Left ventricle myocardium inferior (tissue), 1 donor: ENCODE results near the gene ANXA8. TPM values are rescaled to one million over a fixed set of nuclear protein-coding genes. Genes with fewer than 3 reads are reported as not detected.

Experiments used
- DNase-seq: peaks from one replicate; pipeline ENCODE4 v3.0.0-alpha.2; 2020
- H3K27ac ChIP-seq: fragments of 200-600 bp; replicated peaks from 2 replicates; pipeline ENCODE4 v1.8.0; 2021
- H3K27me3 ChIP-seq: fragments of 200-600 bp; 2 replicates; pipeline ENCODE4 v1.8.0; 2021; ENCODE audit warnings: low read depth
- H3K36me3 ChIP-seq: fragments of 200-600 bp; 2 replicates; pipeline ENCODE4 v1.8.0; 2021
- H3K4me1 ChIP-seq: fragments of 200-600 bp; 2 replicates; pipeline ENCODE4 v1.8.0; 2021
- H3K4me3 ChIP-seq: fragments of 200-600 bp; 2 replicates; pipeline ENCODE4 v1.8.0; 2021; ENCODE audit warnings: mild to moderate bottlenecking, moderate library complexity
- H3K9me3 ChIP-seq: fragments of 200-600 bp; replicated peaks from 2 replicates; pipeline ENCODE4 v1.8.0; 2021
- CTCF ChIP-seq: fragments of 200-600 bp; IDR thresholded peaks from 2 replicates; pipeline ENCODE4 v1.8.0; 2021; ENCODE audit warnings: antibody characterized with exemption, mild to moderate bottlenecking, borderline replicate concordance
- intact Hi-C: fragments of 100-400 bp; cut with micrococcal nuclease; formaldehyde crosslinking; loops from one replicate; pipeline ENCODE4 v1.11.0; 2022
- total RNA-seq: library from RNA; stranded (reverse); fragmentation: NEBNext Ultra II Directional; extraction: Animal tissue kit (Norgen Biotek cat#: 25700); gene quantifications from one replicate; pipeline ENCODE4 v1.2.1, GENCODE V29; 2021
- donor health status: DM: no; HTN: yes; CAD: no; lungs with severe emphysema.

Gene ANXA8
- total RNA-seq, 1 donor from 2014 or later, result not detected

GRCh38 chr10:47451273-47451997 is 32.5 kb downstream of the ANXA8 start:
- DNase-seq, result no peak
- intact Hi-C loops, result no loop called here

GRCh38 chr10:47450442-47450841 is 33.5 kb downstream of the ANXA8 start:
- intact Hi-C loops, result no loop called here
- Histone ChIP-seq H3K9me3 (peaks cover 17% of the 10 kb centered on the region), H3K4me1 (no peaks in the 10 kb centered on the region), H3K27me3 (peaks cover 17% of the 10 kb centered on the region), H3K27ac (no peak overlapping the region), H3K4me3 (no peak overlapping the region), H3K36me3 (no peaks in the 10 kb centered on the region)
- TF ChIP-seq CTCF, result no peak
- DNase-seq, result no peak

More at GRCh38 chr10:47451273-47451997, 32.5 kb downstream of the ANXA8 start:
- no peaks in the 10 kb centered on the region for H3K4me1 ChIP-seq
- no peaks in the 10 kb centered on the region for H3K36me3 ChIP-seq
- TF ChIP-seq CTCF, result no peak
- H3K27ac ChIP-seq, result no peak overlapping the region
- H3K4me3 ChIP-seq, result no peak overlapping the region
- H3K9me3 ChIP-seq, result peaks cover 7% of the 10 kb centered on the region
- peaks cover 17% of the 10 kb centered on the region for H3K27me3 ChIP-seq

GRCh38 chr10:47449979-47450378 is 33.9 kb downstream of the ANXA8 start:
- TF ChIP-seq CTCF, result no peak
- Histone ChIP-seq H3K36me3 (no peaks in the 10 kb centered on the region), H3K27me3 (peaks cover 17% of the 10 kb centered on the region), H3K27ac (no peak overlapping the region), H3K4me1 (no peaks in the 10 kb centered on the region), H3K4me3 (no peak overlapping the region), H3K9me3 (peaks cover 21% of the 10 kb centered on the region)
- intact Hi-C loops, result no loop called here
- no peak for DNase-seq

GRCh38 chr10:47449102-47449978 is 34.6 kb downstream of the ANXA8 start:
- TF ChIP-seq CTCF, result no peak
- intact Hi-C loops, result no loop called here
- peaks cover 12% of the 10 kb centered on the region for H3K27me3 ChIP-seq
- no peak for DNase-seq
- H3K27ac ChIP-seq, result no peak overlapping the region
- no peak overlapping the region for H3K4me3 ChIP-seq
- no peaks in the 10 kb centered on the region for H3K36me3 ChIP-seq
- no peaks in the 10 kb centered on the region for H3K4me1 ChIP-seq
- peaks cover 28% of the 10 kb centered on the region for H3K9me3 ChIP-seq

- Histone ChIP-seq H3K27ac (no peak overlapping the region), H3K4me1 (no peaks in the 10 kb centered on the region), H3K9me3 (peaks cover 31% of the 10 kb centered on the region), H3K36me3 (no peaks in the 10 kb centered on the region), H3K4me3 (no peak overlapping the region), H3K27me3 (peaks cover 5% of the 10 kb centered on the region)
- intact Hi-C loops, result no loop called here
- DNase-seq, result no peak
- no peak for TF ChIP-seq CTCF
Observed at GRCh38 chr10:47447705-47448104, 36.2 kb downstream of the ANXA8 start.
